GM12892 (cell line): ENCODE measurements around the gene ODF2.

ENCODE experiments used
- POLR2A ChIP-seq: IDR thresholded peaks from 2 replicates; pipeline ENCODE4 v1.6.1; 2011; ENCODE audit warnings: low read depth, low read length, control low read depth
- POLR2AphosphoS5 ChIP-seq: IDR thresholded peaks from 2 replicates; pipeline ENCODE4 v1.6.1; 2011; ENCODE audit warnings: low read depth, low read length, control low read depth
- TAF1 ChIP-seq: IDR thresholded peaks from 2 replicates; pipeline ENCODE4 v1.6.1; 2011; ENCODE audit warnings: low read depth, mild to moderate bottlenecking, control low read depth, low read length, borderline replicate concordance

DNA sequence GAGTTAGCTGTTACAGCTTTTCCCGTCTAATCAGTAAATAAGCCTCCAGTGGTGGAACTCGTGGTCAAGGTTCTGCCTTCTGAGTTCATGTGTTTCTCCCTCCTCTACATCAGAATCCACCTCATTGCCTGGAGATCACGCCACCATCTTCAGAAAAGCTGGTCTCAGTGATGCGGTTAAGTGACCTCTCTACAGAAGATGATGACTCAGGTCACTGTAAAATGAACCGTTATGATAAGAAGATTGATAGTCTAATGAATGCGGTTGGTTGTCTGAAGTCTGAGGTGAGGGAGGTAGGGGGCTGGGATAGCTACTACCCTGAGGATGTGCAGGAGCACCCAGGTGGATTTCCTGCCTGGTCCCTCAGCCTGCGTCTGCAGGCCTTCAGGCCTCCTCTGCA, 13.3 kb downstream of the ODF2 start:
- no peak for TF ChIP-seq TAF1
- no peak for TF ChIP-seq POLR2A
- TF ChIP-seq POLR2AphosphoS5: no peak
